RKO (cell line): ENCODE data around the gene TRANK1.
"Not testable (repeated sequence)": the region's sequence is repeated elsewhere in the genome, so short reads cannot be mapped to it uniquely, and the experiment has no call there.

ENCODE experiments used
- DNase-seq: peaks from one replicate; pipeline ENCODE4 v3.0.0-alpha.2; 2016; ENCODE audit warnings: low spot score

Gene TRANK1

GRCh38 chr3:36944641-36945270 is at the start of gene TRANK1:
TRANK1 (minus strand) TSS chr3:36945054; CDS start chr3:36944809, 245 bp downstream.
- no peak for DNase-seq

GRCh38 chr3:36993326-36994283 is 48.8 kb upstream of the TRANK1 start, which contains the start of gene MLH1:
MLH1 (plus strand) TSS chr3:36993518; CDS start chr3:36993548, 30 bp downstream.
- DNase-seq, result no peak

DNA sequence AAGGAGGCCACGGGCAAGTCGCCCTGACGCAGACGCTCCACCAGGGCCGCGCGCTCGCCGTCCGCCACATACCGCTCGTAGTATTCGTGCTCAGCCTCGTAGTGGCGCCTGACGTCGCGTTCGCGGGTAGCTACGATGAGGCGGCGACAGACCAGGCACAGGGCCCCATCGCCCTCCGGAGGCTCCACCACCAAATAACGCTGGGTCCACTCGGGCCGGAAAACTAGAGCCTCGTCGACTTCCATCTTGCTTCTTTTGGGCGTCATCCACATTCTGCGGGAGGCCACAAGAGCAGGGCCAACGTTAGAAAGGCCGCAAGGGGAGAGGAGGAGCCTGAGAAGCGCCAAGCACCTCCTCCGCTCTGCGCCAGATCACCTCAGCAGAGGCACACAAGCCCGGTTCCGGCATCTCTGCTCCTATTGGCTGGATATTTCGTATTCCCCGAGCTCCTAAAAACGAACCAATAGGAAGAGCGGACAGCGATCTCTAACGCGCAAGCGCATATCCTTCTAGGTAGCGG is 48.0 kb upstream of the TRANK1 start, which contains the start of gene EPM2AIP1:
Gene EPM2AIP1, minus strand, starts transcription at position 326 of the 520 bp plus-strand sequence. Its CDS starts 54 bp downstream, at position 272.
- no peak for DNase-seq

GRCh38 chr3:36991923-36992805 is 47.3 kb upstream of the TRANK1 start:
- DNase-seq, result no peak

DNA sequence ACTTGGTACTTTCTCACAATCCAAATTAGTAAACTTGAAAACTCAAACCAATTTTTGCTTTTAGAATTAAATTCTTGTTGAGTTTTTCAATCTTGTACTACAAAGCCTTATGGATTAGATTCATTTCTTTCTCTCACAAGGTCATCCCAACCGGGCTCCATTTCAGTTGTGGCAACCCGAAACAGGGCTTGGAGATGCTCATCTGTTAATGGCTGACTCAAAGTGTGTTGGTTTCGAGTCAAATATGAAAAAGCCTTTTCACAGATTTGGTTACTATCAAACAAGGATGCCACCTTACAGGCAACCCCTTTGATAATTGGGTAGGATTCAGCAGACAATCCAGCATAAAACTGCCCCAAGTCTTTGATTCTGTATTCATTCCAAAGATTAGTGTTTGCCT is 46.3 kb upstream of the TRANK1 start:
- DNase-seq, result no peak

GRCh38 chr3:36989568-36989967 is 44.7 kb upstream of the TRANK1 start:
- DNase-seq, result no peak

DNA sequence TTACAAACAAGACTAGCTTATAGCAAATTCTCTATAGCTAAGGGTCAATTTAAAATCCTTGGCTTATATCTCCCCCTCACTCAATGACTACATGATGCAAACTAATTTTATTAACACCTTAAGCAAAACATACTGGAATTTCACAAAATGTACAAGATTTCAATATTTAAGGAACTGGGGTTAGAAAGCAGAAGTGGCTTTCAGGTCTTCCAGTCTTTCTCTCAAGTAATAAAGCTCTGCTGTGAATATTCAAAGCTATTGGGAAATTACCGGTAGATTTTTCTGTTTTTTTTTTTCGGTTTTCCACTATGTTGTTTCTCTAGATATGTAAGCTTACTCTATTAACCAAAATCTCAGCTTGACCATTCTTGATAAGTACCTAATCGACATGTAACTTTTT is 44.2 kb upstream of the TRANK1 start:
- DNase-seq, result no peak

- no peak for DNase-seq
Measured at GRCh38 chr3:36988356-36988755, 43.5 kb upstream of the TRANK1 start.

- DNase-seq, result no peak
Measured at GRCh38 chr3:36981006-36981405, 36.2 kb upstream of the TRANK1 start.

GRCh38 chr3:36973139-36973538 is 28.3 kb upstream of the TRANK1 start:
- DNase-seq, result no peak

DNA sequence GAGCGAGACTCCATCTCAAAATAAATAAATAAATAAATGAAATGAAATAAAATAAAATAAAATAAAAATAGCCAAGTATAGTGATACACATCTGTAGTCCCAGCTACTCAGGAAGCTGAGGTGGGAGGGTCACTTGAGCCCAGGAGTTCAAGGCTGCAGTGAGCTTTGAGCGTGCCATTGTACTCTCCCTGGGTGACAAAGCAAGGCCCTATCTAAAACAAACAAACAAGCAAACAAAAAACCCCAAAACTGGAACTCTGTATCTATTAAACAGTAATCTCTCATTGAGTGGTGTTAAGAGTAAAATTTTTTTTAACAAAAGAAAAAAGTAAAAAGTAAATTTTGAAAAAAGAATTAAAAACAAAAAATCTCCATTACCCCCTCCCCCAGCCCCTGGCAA is 27.3 kb upstream of the TRANK1 start:
- DNase-seq, result no peak

DNA sequence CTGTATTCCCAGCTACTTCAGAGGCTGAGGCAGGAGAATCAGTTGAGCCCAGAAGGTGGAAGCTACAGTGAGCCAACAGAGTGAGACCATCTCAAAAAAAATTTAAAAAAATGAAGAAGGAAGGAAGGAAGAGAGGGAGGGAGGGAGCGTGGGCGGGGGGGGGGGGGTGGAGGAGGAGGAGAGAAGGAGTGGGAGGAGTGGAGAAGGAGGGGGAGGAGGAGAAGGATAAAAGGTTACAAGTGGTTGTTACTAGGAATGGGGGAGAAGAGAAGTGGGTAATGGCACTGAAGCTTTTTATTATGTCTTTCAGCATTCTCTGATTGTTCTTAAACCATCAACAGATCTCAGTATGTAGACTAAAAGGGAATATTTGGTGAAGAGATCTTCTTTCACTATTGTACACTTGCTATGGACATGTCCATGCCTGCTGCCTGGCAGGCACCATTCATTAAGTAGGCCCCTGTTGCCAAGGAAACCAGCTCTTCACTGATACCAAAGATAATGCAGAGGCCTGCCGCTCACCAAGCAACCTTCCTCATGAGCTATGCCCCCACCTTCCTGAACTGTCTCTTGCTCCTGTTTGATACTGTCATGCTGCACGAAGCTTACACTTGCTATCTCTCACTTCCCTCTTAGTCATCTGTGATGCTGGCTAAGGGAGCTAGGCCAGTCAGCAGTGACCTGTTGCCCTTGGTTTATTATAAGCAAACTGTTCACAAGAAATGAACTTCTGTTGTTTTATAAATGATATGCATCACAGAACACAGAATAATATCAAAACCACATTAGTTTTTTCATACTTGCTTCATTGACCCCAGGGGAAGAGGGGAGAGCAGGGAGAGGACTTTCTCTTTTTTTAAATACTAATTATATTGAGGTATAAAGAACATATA is 24.9 kb upstream of the TRANK1 start:
- DNase-seq, result peak; percentile 64

GRCh38 chr3:36969085-36969484 is 24.2 kb upstream of the TRANK1 start:
- DNase-seq, result no peak

DNA sequence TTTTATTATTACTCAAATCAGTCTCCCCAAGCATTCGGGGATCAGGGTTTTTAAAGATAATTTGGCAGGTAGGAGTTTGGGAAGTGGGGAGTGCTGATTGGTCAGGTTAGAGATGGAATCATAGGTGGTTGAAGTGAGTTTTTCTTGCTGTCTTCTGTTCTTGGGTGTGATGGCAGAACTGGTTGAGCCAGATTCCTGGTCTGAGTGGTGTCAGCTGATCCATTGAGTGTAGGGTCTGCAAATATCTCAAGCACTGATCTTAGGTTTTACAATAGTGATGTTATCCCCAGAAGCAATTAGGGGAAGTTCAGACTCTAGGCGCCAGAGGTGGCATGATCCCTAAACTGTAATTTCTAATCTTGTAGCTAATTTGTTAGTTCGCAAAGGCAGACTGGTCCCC is 20.6 kb upstream of the TRANK1 start:
- DNase-seq, result no peak

- DNase-seq, result no peak
Measured at GRCh38 chr3:36964817-36965216, 20.0 kb upstream of the TRANK1 start.

DNA sequence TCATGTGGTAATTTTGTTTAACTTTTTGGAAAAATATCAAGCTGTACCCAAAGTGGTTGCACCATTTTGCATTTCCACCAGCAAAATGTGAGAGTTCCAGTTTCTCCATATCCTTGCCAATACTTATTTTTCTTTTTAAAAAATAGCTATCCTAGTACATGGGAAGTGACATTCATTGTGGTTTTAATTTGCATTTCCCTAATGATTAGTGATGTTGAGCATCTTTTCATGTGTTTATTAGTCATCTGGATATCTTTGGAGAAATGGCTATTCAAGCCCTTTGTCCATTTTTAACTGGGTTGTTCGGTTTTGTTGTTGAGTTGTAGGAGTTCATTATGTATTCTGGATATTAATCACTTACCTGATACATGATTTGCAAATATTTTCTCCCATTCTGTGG is 19.5 kb upstream of the TRANK1 start:
- DNase-seq, result no peak

DNA sequence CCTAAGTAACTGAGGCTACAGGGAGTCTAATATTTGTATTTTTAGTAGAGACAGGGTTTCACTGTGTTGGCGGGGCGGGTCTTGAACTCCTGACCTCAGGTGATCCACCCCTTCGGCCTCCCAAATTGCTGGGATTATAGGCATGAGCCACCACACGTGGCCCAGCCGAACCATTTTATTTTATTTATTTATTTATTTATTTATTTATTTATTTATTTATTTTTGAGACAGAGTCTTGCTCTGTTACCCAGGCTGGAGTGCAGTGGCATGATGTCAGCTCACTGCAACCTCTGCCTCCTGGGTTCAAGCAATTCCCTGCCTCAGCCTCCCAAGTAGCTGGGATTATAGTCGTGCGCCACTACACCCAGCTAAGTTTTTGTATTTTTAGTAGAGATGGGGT is 18.2 kb upstream of the TRANK1 start:
- DNase-seq, result not testable (repeated sequence)

DNA sequence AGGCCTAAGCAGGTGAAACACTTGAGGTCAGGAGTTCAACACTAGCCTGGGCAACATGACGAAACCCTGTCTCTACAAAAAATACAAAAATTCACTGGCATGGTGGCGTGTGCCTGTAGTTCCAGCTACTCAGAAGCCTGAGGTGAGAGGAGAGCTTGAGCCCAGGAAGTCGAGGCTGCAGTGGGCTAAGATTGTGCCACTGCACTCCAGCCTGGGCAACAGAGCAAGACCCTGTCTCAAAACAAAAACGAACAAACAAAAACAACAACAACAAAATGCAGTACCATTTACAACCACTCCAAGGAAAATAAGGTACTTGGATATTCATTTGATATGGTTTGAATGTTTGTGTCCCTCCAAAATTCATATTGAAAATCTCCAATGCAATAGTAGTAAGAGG is 15.6 kb upstream of the TRANK1 start:
- DNase-seq, result no peak

GRCh38 chr3:36959821-36960220 is 15.0 kb upstream of the TRANK1 start:
- DNase-seq, result no peak

DNA sequence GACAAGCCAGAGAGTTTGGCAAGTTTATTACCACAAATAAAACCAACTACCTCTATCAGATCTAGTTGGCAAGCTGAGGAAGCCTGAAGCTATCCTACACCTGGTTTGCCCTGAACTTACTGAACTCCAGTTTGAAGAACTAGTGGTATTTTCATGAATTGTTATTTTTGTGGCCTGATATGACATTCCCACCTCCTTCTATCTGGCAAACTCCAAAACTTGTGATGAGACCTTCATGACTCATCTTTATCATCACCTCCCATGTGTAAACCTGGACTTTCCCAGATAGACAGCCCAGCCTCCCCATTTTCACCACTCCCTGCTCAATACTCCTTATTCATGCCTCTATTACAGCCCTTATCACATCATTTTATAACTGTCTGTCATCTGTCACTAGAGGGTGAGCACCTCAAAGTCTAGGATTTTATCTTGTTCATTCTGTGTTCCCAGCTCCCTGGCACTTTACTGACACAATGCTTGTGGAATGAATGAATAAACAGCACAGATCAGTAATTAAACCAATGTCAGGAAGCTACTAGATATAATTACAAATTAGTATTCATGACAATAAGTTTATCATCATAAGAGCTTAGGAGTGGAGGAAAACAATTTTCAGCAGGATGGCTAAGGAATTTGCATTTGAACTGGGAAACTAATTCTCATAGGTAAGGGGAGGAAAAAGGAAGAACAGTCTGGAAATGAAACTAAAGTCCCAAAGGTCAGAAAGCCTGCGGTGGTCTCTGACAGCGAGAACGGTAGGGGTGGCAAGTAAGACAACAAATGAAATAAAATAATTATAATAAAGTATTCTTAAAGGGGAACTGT is 13.2 kb upstream of the TRANK1 start:
- DNase-seq, result peak; percentile 49
